SK-N-SH (cell line): ENCODE measurements around the gene UST. TPM values are rescaled to one million over a fixed set of nuclear protein-coding genes. Genes with fewer than 3 reads are reported as not detected.

Source experiments
- CTCF ChIA-PET: fragments of 300-600, 350-600 bp; formaldehyde crosslinking; extraction: SDS; loops from one replicate; lab custom pipeline; 2021; lab: Yijun Ruan, JAX
- POLR2A ChIA-PET: fragments of 350-600 bp; sonication (Branson Sonifier 250); formaldehyde crosslinking; extraction: SDS; loops from one replicate; lab custom pipeline; 2020; ENCODE audit warnings: antibody characterized with exemption, inconsistent platforms; lab: Yijun Ruan, JAX
- DNase-seq: peaks from one replicate; pipeline ENCODE4 v3.0.0; 2012
- H2AFZ ChIP-seq: fragments of 200-600 bp; sonication (generic); 2 replicates; pipeline ENCODE4 v1.8.1; 2016; ENCODE audit warnings: antibody characterized with exemption, mild to moderate bottlenecking, low read depth
- H3F3A ChIP-seq: fragments of 200-600 bp; sonication (generic); replicated peaks from 2 replicates; pipeline ENCODE3; 2016; ENCODE audit warnings: antibody characterized with exemption, mild to moderate bottlenecking; ENCODE audit not compliant: insufficient read depth
- H3K27ac ChIP-seq, 2 experiments: fragments of 200-500 bp in 1 of 2; fragments of 200-600 bp in 1 of 2; sonication (Bioruptor generic) in 1 of 2; sonication (generic), shearing (Covaris generic) in 1 of 2; 2 replicates each; pipeline versions ENCODE4 v1.5.1 to v1.6.1; 2014 to 2016; ENCODE audit warnings: low read depth in 2 of 2, inconsistent platforms in 1 of 2, low read length in 1 of 2, mild to moderate bottlenecking in 1 of 2, mixed read lengths in 1 of 2
- H3K27me3 ChIP-seq: fragments of 200-600 bp; sonication (generic), shearing (Covaris generic); 2 replicates; pipeline ENCODE4 v1.6.1; 2016; ENCODE audit warnings: mixed run types; ENCODE audit not compliant: insufficient read depth
- H3K36me3 ChIP-seq, 2 experiments: fragments of 200-500 bp in 1 of 2; fragments of 200-600 bp in 1 of 2; sonication (Bioruptor generic) in 1 of 2; sonication (generic) in 1 of 2; replicated peaks in 1 of 2; 2 replicates each; pipeline versions ENCODE3 to v1.5.1; 2014 to 2016; ENCODE audit warnings: low read length in 1 of 2, mild to moderate bottlenecking in 1 of 2; ENCODE audit not compliant: insufficient read depth in 2 of 2, control insufficient read depth in 1 of 2
- H3K4me1 ChIP-seq, 2 experiments: fragments of 200-500 bp in 1 of 2; fragments of 200-600 bp in 1 of 2; sonication (Bioruptor generic) in 1 of 2; sonication (generic), shearing (Covaris generic) in 1 of 2; 2 replicates each; pipeline versions ENCODE4 v1.5.1 to v1.6.1; 2014 to 2016; ENCODE audit warnings: low read depth in 1 of 2, low read length in 1 of 2, mixed run types in 1 of 2; ENCODE audit not compliant: insufficient read depth in 2 of 2, control insufficient read depth in 1 of 2
- H3K4me2 ChIP-seq: fragments of 200-600 bp; sonication (generic), shearing (Covaris generic); 2 replicates; pipeline ENCODE4 v1.6.1; 2017; ENCODE audit warnings: mixed run types
- H3K4me3 ChIP-seq, 2 experiments: fragments of 200-500 bp in 1 of 2; fragments of 200-600 bp in 1 of 2; sonication (Bioruptor generic) in 1 of 2; sonication (generic), shearing (Covaris generic) in 1 of 2; 2 replicates each; pipeline versions ENCODE4 v1.5.1 to v1.8.1; 2014 to 2016; ENCODE audit warnings: low read depth in 2 of 2, inconsistent platforms in 1 of 2, low read length in 1 of 2, mild to moderate bottlenecking in 1 of 2, mixed read lengths in 1 of 2, moderate library complexity in 1 of 2
- H3K79me2 ChIP-seq: fragments of 200-600 bp; sonication (generic); 2 replicates; pipeline ENCODE4 v1.8.1; 2017; ENCODE audit warnings: mild to moderate bottlenecking; ENCODE audit not compliant: insufficient read depth
- H3K9ac ChIP-seq: fragments of 200-600 bp; sonication (generic); 2 replicates; pipeline ENCODE4 v1.6.1; 2017; ENCODE audit warnings: mixed run types
- H3K9me2 ChIP-seq: fragments of 200-600 bp; sonication (generic); 2 replicates; pipeline ENCODE4 v1.6.1; 2017; ENCODE audit warnings: mixed run types
- H3K9me3 ChIP-seq: fragments of 200-600 bp; sonication (generic); 2 replicates; pipeline ENCODE4 v1.6.1; 2017; ENCODE audit warnings: mixed run types, mild to moderate bottlenecking, moderate library complexity
- H4K20me1 ChIP-seq: fragments of 200-600 bp; sonication (generic); 2 replicates; pipeline ENCODE4 v1.6.1; 2017; ENCODE audit warnings: mild to moderate bottlenecking, mixed run types; ENCODE audit not compliant: insufficient read depth
- ELF1 ChIP-seq: IDR thresholded peaks from 2 replicates; pipeline ENCODE4 v1.4.0; 2012
- FOXJ3 ChIP-seq: sonication (generic); formaldehyde crosslinking; IDR thresholded peaks from 2 replicates; pipeline ENCODE4 v1.5.1; 2020; ENCODE audit warnings: mild to moderate bottlenecking, missing genetic modification reagents
- FOXM1 ChIP-seq: IDR thresholded peaks from 2 replicates; pipeline ENCODE4 v1.4.0; 2012; ENCODE audit warnings: low read depth, mild to moderate bottlenecking
- GABPA ChIP-seq: IDR thresholded peaks from 2 replicates; pipeline ENCODE4 v1.4.0; 2012; ENCODE audit warnings: low read depth, mild to moderate bottlenecking
- GATA2 ChIP-seq: sonication (generic); formaldehyde crosslinking; IDR thresholded peaks from 2 replicates; pipeline ENCODE4 v1.5.0; 2020; ENCODE audit warnings: mild to moderate bottlenecking, missing genetic modification reagents
- MEF2A ChIP-seq: IDR thresholded peaks from 2 replicates; pipeline ENCODE4 v1.4.0; 2012; ENCODE audit warnings: low read depth, borderline replicate concordance
- RAD21 ChIP-seq: IDR thresholded peaks from 2 replicates; pipeline ENCODE4 v1.6.1; 2012; ENCODE audit warnings: mild to moderate bottlenecking, low read length
- RFX5 ChIP-seq: IDR thresholded peaks from 2 replicates; pipeline ENCODE4 v1.6.1; 2012; ENCODE audit warnings: mild to moderate bottlenecking, improper control_type of control experiment, low read length
- RXRA ChIP-seq: IDR thresholded peaks from 2 replicates; pipeline ENCODE4 v1.4.0; 2012; ENCODE audit warnings: low read depth, mild to moderate bottlenecking, borderline replicate concordance
- TEAD4 ChIP-seq: IDR thresholded peaks from 2 replicates; pipeline ENCODE4 v1.4.0; 2012; ENCODE audit warnings: mild to moderate bottlenecking, borderline replicate concordance; ENCODE audit not compliant: insufficient read depth
- WGBS: methylation state at CpG from one replicate; pipeline ENCODE4 v1.1.6; 2017; ENCODE audit warnings: low lambda C conversion rate; 5-methylcytosine and 5-hydroxymethylcytosine counted together
- polyA plus RNA-seq, 3 experiments: library from polyadenylated mRNA; depleted of rRNA; stranded (reverse); fragments of >200 nt; gene quantifications; 2 replicates each; pipeline ENCODE4 v1.2.3, GENCODE V29; 2012
- TF ChIP-seq, protein P1 (sequence below): fragments of 200-600 bp; sonication (generic); IDR thresholded peaks from 2 replicates; pipeline ENCODE4 v1.6.1; 2017; ENCODE audit warnings: antibody characterized with exemption, mild to moderate bottlenecking, moderate library complexity
- TF ChIP-seq, protein P2 (sequence below): IDR thresholded peaks from 2 replicates; pipeline ENCODE4 v1.4.0; 2012; ENCODE audit warnings: low read depth, borderline replicate concordance
- TF ChIP-seq, protein P3 (sequence below): fragments of 150-350 bp; IDR thresholded peaks from 2 replicates; pipeline ENCODE4 v1.6.1; 2016; ENCODE audit warnings: mild to moderate bottlenecking, low read depth, low read length
- TF ChIP-seq, protein P4 (sequence below): fragments of 150-350 bp; IDR thresholded peaks from 2 replicates; pipeline ENCODE4 v1.6.1; 2017; ENCODE audit warnings: antibody characterized with exemption, low read length, low read depth, borderline replicate concordance
- TF ChIP-seq, protein P5 (sequence below): IDR thresholded peaks from 2 replicates; pipeline ENCODE4 v1.4.0; 2012; ENCODE audit warnings: low read depth, borderline replicate concordance

UST gene
- polyA plus RNA-seq, 1 of the 3 experiments (the other 2 are of a cell fraction): 1.7 TPM

DNA sequence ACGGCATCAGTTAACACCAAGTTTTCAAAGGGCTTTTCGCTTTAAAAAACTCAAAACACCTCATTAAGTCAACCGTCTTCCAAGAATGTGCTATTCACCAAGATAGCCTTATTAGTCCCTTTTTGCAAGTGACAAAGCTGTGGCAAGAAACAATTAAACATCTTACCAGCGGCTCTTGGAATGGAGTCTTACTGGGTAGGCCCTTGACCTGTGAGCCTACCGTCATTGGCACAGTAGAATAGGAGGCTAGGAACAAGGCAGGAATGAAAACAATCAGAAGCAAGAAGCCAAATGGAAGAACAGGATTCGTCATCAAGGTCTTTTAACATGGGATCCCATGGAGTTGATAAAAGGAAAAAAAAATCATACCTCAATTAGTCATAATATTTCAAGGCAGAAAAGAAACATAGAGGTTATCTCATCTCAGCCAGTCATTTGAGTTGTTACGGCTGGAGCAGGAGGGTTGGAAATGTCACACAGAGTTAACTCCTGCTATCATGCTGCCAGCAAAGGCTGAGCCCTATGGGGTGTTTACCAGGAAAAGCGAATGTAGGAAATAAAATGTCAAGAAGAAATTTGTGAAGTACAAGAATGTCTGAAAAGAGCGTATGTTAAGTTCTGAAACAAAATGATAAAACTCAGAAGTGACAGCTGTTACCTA lies 236.4 kb downstream of the UST start:
- 59% methylated on average over 9 of the region's 9 CpGs for WGBS
- Histone ChIP-seq H4K20me1 (no peaks in the 10 kb centered on the region), H3K9me3 (no peaks in the 10 kb centered on the region), H3K9ac (no peak overlapping the region), H3F3A (no peaks in the 10 kb centered on the region), H2AFZ (no peak overlapping the region), H3K4me1 (no peaks in the 10 kb centered on the region), H3K4me2 (no peak overlapping the region), H3K4me3 (no peak overlapping the region), H3K36me3 (no peaks in the 10 kb centered on the region), H3K9me2 (no peaks in the 10 kb centered on the region), H3K27me3 (no peaks in the 10 kb centered on the region), H3K79me2 (no peaks in the 10 kb centered on the region), H3K27ac (no peak overlapping the region)
- CTCF ChIA-PET: no interaction called here
- no peak for DNase-seq
- TF ChIP-seq FOXJ3 (CRISPR knock-in tag) (no peak), GATA2 (no peak), TEAD4 (no peak), FOXM1 (no peak), GABPA (no peak), MEF2A (no peak), RFX5 (no peak), RAD21 (no peak), RXRA (no peak), ELF1 (no peak)
- TF ChIP-seq, protein P1, sequence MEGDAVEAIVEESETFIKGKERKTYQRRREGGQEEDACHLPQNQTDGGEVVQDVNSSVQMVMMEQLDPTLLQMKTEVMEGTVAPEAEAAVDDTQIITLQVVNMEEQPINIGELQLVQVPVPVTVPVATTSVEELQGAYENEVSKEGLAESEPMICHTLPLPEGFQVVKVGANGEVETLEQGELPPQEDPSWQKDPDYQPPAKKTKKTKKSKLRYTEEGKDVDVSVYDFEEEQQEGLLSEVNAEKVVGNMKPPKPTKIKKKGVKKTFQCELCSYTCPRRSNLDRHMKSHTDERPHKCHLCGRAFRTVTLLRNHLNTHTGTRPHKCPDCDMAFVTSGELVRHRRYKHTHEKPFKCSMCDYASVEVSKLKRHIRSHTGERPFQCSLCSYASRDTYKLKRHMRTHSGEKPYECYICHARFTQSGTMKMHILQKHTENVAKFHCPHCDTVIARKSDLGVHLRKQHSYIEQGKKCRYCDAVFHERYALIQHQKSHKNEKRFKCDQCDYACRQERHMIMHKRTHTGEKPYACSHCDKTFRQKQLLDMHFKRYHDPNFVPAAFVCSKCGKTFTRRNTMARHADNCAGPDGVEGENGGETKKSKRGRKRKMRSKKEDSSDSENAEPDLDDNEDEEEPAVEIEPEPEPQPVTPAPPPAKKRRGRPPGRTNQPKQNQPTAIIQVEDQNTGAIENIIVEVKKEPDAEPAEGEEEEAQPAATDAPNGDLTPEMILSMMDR: no peak
- TF ChIP-seq, protein P2, sequence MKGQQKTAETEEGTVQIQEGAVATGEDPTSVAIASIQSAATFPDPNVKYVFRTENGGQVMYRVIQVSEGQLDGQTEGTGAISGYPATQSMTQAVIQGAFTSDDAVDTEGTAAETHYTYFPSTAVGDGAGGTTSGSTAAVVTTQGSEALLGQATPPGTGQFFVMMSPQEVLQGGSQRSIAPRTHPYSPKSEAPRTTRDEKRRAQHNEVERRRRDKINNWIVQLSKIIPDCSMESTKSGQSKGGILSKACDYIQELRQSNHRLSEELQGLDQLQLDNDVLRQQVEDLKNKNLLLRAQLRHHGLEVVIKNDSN: no peak
- TF ChIP-seq, protein P3, sequence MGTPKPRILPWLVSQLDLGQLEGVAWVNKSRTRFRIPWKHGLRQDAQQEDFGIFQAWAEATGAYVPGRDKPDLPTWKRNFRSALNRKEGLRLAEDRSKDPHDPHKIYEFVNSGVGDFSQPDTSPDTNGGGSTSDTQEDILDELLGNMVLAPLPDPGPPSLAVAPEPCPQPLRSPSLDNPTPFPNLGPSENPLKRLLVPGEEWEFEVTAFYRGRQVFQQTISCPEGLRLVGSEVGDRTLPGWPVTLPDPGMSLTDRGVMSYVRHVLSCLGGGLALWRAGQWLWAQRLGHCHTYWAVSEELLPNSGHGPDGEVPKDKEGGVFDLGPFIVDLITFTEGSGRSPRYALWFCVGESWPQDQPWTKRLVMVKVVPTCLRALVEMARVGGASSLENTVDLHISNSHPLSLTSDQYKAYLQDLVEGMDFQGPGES: no peak
- TF ChIP-seq, protein P4, sequence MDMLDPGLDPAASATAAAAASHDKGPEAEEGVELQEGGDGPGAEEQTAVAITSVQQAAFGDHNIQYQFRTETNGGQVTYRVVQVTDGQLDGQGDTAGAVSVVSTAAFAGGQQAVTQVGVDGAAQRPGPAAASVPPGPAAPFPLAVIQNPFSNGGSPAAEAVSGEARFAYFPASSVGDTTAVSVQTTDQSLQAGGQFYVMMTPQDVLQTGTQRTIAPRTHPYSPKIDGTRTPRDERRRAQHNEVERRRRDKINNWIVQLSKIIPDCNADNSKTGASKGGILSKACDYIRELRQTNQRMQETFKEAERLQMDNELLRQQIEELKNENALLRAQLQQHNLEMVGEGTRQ: no peak
- TF ChIP-seq, protein P5, sequence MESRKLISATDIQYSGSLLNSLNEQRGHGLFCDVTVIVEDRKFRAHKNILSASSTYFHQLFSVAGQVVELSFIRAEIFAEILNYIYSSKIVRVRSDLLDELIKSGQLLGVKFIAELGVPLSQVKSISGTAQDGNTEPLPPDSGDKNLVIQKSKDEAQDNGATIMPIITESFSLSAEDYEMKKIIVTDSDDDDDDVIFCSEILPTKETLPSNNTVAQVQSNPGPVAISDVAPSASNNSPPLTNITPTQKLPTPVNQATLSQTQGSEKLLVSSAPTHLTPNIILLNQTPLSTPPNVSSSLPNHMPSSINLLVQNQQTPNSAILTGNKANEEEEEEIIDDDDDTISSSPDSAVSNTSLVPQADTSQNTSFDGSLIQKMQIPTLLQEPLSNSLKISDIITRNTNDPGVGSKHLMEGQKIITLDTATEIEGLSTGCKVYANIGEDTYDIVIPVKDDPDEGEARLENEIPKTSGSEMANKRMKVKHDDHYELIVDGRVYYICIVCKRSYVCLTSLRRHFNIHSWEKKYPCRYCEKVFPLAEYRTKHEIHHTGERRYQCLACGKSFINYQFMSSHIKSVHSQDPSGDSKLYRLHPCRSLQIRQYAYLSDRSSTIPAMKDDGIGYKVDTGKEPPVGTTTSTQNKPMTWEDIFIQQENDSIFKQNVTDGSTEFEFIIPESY: no peak
- POLR2A ChIA-PET: no interaction called here
